MM.1S (cell line): ENCODE measurements around the gene CCDC88C.

Source experiments
- DNase-seq: peaks from one replicate; pipeline ENCODE4 v3.0.0-alpha.2; 2015
- H2AFZ ChIP-seq: fragments of 300-600 bp; sonication (generic); 2 replicates; pipeline ENCODE4 v1.6.0; 2016; ENCODE audit warnings: antibody characterized with exemption, low read length
- H3F3A ChIP-seq: fragments of 300-600 bp; sonication (generic); 2 replicates; pipeline ENCODE4 v1.6.1; 2016; ENCODE audit warnings: mild to moderate bottlenecking, antibody characterized with exemption, low read length, moderate library complexity, mixed read lengths; ENCODE audit not compliant: insufficient read depth
- H3K27ac ChIP-seq: fragments of 300-600 bp; sonication (generic); 2 replicates; pipeline ENCODE4 v1.5.1; 2016; ENCODE audit warnings: mild to moderate bottlenecking, low read length
- H3K27me3 ChIP-seq: fragments of 300-600 bp; sonication (generic); replicated peaks from 2 replicates; pipeline ENCODE4 v1.6.0; 2016; ENCODE audit warnings: low read length; ENCODE audit not compliant: insufficient read depth
- H3K36me3 ChIP-seq: fragments of 300-600 bp; sonication (generic); replicated peaks from 2 replicates; pipeline ENCODE4 v1.6.1; 2016; ENCODE audit warnings: mild to moderate bottlenecking, low read length, mixed read lengths; ENCODE audit not compliant: insufficient read depth
- H3K4me1 ChIP-seq: fragments of 300-600 bp; sonication (generic); 2 replicates; pipeline ENCODE4 v1.6.1; 2016; ENCODE audit warnings: low read length, mixed read lengths
- H3K4me2 ChIP-seq: fragments of 300-600 bp; sonication (generic); 2 replicates; pipeline ENCODE4 v1.6.0; 2016; ENCODE audit warnings: low read depth, low read length
- H3K4me3 ChIP-seq: fragments of 300-600 bp; sonication (generic); 2 replicates; pipeline ENCODE4 v1.5.1; 2016; ENCODE audit warnings: low read length, mixed read lengths
- H3K79me2 ChIP-seq: fragments of 300-600 bp; sonication (generic); 2 replicates; pipeline ENCODE4 v1.6.1; 2016; ENCODE audit warnings: mixed run types, low read length, mixed read lengths
- H3K9ac ChIP-seq: fragments of 300-600 bp; sonication (generic); 2 replicates; pipeline ENCODE4 v1.6.1; 2016; ENCODE audit warnings: low read length, mixed read lengths
- H3K9me2 ChIP-seq: fragments of 300-600 bp; sonication (generic); replicated peaks from 2 replicates; pipeline ENCODE4 v1.6.1; 2016; ENCODE audit warnings: mild to moderate bottlenecking, low read length, mixed read lengths; ENCODE audit not compliant: insufficient read depth
- H3K9me3 ChIP-seq: fragments of 300-600 bp; sonication (generic); replicated peaks from 2 replicates; pipeline ENCODE4 v1.6.1; 2016; ENCODE audit warnings: mild to moderate bottlenecking, low read length, mixed read lengths; ENCODE audit not compliant: insufficient read depth
- H4K20me1 ChIP-seq: fragments of 300-600 bp; sonication (generic); 2 replicates; pipeline ENCODE4 v1.6.1; 2016; ENCODE audit warnings: mild to moderate bottlenecking, low read length, moderate library complexity, mixed read lengths; ENCODE audit not compliant: insufficient read depth
- CTCF ChIP-seq: fragments of 300-600 bp; sonication (generic); IDR thresholded peaks from 2 replicates; pipeline ENCODE4 v1.5.1; 2016; ENCODE audit warnings: antibody characterized with exemption, low read length, mixed read lengths
- EZH2 ChIP-seq: fragments of 300-600 bp; sonication (generic); optimal IDR thresholded peaks from 2 replicates; pipeline ENCODE3; 2017; ENCODE audit warnings: low read depth, mild to moderate bottlenecking, antibody characterized with exemption, low read length, mixed read lengths
- EZH2phosphoT487 ChIP-seq: fragments of 300-600 bp; sonication (generic); IDR thresholded peaks from 2 replicates; pipeline ENCODE4 v1.6.1; 2018; ENCODE audit warnings: antibody characterized with exemption, low read length

Gene CCDC88C

GRCh38 chr14:91252871-91253794 is 164.5 kb downstream of the CCDC88C start:
- Histone ChIP-seq H3K27ac (no peak overlapping the region), H3K9ac (no peak overlapping the region; the same call in 1 of the 2 replicates), H3K4me2 (peak overlapping the region; percentile 70), H2AFZ (no peak overlapping the region), H3F3A (0 out of 2 replicates have a peak, but pooled peaks cover 3% of the 10 kb centered on the region), H3K27me3 (no peaks in the 10 kb centered on the region), H3K4me1 (peaks cover 10% of the 10 kb centered on the region), H3K4me3 (peak overlapping the region; percentile 40; the same call in 1 of the 2 replicates), H3K36me3 (no peaks in the 10 kb centered on the region), H4K20me1 (no peaks in the 10 kb centered on the region), H3K9me2 (no peaks in the 10 kb centered on the region), H3K9me3 (no peaks in the 10 kb centered on the region), H3K79me2 (no peaks in the 10 kb centered on the region)
- DNase-seq = no peak
- TF ChIP-seq EZH2phosphoT487 = no peak
- no peak for TF ChIP-seq CTCF
- no peak for TF ChIP-seq EZH2

DNA sequence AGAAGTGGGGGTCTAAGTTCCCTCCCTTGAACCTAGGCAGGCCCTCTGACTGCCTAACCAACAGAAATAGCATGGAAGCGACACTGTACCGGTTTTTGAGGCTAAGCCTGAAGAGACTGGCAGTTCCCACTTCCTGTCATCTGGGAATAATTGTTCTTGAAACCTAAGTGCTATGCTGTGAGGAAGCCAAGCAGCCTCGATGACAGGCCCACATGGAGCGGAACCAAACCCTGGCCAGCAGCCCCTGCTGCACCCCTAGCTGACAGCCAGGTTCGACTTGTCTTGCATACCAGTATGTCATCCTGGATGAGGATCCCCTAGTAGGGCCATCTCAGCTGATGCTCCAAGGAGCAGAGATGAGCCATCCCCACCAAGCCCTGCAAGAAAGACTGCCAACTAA is 166.7 kb downstream of the CCDC88C start:
- Histone ChIP-seq H3K9me3 (no peaks in the 10 kb centered on the region), H3K9ac (no peak overlapping the region), H3K27me3 (no peaks in the 10 kb centered on the region), H3F3A (0 out of 2 replicates have a peak, but pooled peaks cover 3% of the 10 kb centered on the region), H3K4me2 (no peak overlapping the region), H3K4me3 (no peak overlapping the region), H3K79me2 (no peaks in the 10 kb centered on the region), H2AFZ (no peak overlapping the region), H3K27ac (peak overlapping the region; percentile 69; the same call in 1 of the 2 replicates), H3K9me2 (no peaks in the 10 kb centered on the region), H4K20me1 (no peaks in the 10 kb centered on the region), H3K36me3 (no peaks in the 10 kb centered on the region), H3K4me1 (peaks cover 10% of the 10 kb centered on the region)
- TF ChIP-seq EZH2 = no peak
- no peak for DNase-seq

- Histone ChIP-seq H3K4me2 (peak overlapping the region; percentile 56), H4K20me1 (no peaks in the 10 kb centered on the region), H3F3A (0 out of 2 replicates have a peak, but pooled peaks cover 3% of the 10 kb centered on the region), H3K79me2 (no peaks in the 10 kb centered on the region), H3K36me3 (no peaks in the 10 kb centered on the region), H3K9me3 (no peaks in the 10 kb centered on the region), H3K4me3 (no peak overlapping the region), H3K27ac (peak overlapping the region; percentile 69; the same call in 1 of the 2 replicates), H3K4me1 (peaks cover 10% of the 10 kb centered on the region), H3K9ac (peak overlapping the region; percentile 25; the same call in 1 of the 2 replicates), H2AFZ (no peak overlapping the region), H3K27me3 (no peaks in the 10 kb centered on the region), H3K9me2 (no peaks in the 10 kb centered on the region)
- no peak for TF ChIP-seq EZH2
- TF ChIP-seq CTCF = peak; percentile 39
- no peak for TF ChIP-seq EZH2phosphoT487
- peak; percentile 93 for DNase-seq
These were observed 167.6 kb downstream of the CCDC88C start for GRCh38 chr14:91249841-91250616.
